MG63 (cell line): ENCODE data around the gene RTP5. TPM values are rescaled to one million over a fixed set of nuclear protein-coding genes. Genes with fewer than 3 reads are reported as not detected.

Experiments
- DNase-seq: peaks from one replicate; pipeline ENCODE4 v3.0.0-alpha.2; 2020
- H3K27me3 ChIP-seq: fragments of 250-450 bp; sonication (Bioruptor Pico); 2 replicates; pipeline ENCODE4 v1.5.1; 2020; ENCODE audit warnings: mild to moderate bottlenecking, moderate library complexity
- H3K36me3 ChIP-seq: fragments of 250-450 bp; sonication (Bioruptor Pico); 2 replicates; pipeline ENCODE4 v1.5.1; 2020; ENCODE audit warnings: mild to moderate bottlenecking, moderate library complexity
- H3K4me3 ChIP-seq: fragments of 250-450 bp; sonication (Bioruptor Pico); 2 replicates; pipeline ENCODE4 v1.5.1; 2020; ENCODE audit warnings: mild to moderate bottlenecking, moderate library complexity
- H3K9me3 ChIP-seq: fragments of 250-450 bp; sonication (Bioruptor Pico); 2 replicates; pipeline ENCODE4 v1.5.1; 2020; ENCODE audit warnings: mild to moderate bottlenecking, moderate library complexity
- total RNA-seq: library from RNA; depleted of rRNA; stranded (reverse); fragments of >200 nt; shearing (Covaris generic); gene quantifications from 2 replicates; pipeline ENCODE4 v1.2.3, GENCODE V29; 2014; ENCODE audit warnings: low replicate concordance

RTP5 gene
- total RNA-seq, 1 experiment from 2014 or later, result not detected

DNA sequence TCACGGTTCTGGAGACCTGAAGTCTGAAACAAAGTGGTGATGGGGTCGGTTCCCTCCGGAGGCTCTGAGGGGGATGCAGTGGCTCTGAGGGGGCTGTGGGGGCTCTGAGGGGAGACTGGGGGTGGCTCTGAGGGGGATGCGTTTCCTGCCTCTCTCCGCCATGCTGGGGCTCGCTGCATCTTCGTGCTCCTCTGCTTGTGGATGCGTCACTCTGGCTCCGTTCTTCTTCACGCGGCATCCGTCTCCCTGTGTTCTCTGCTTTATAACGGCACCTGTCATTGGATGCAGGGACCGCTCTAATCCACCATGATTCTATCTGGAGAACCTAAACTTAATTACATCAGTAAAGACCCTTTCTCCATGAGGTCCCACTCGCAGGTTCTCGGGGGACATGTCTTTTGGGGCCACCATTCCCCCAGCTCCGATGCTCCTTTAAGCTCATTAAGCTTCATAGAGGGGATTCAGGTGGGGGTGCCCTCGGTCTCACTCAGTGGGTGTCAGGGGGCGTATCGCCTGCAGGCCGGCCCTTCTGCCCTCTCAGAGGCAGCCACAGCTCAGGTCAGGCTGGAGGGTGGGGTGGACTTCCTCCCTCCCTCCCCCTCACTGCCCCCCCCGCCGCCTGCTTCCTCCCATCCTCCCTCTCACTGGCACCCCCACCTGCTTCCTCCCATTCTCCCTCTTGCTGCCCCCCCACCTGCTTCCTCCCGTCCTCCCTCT is 18.4 kb downstream of the RTP5 start:
- no peak overlapping the region for H3K4me3 ChIP-seq
- DNase-seq, result no peak
- no peaks in the 10 kb centered on the region for H3K27me3 ChIP-seq
- H3K9me3 ChIP-seq, result no peaks in the 10 kb centered on the region
- H3K36me3 ChIP-seq, result no peaks in the 10 kb centered on the region; the same call in 1 of the 2 replicates

DNA sequence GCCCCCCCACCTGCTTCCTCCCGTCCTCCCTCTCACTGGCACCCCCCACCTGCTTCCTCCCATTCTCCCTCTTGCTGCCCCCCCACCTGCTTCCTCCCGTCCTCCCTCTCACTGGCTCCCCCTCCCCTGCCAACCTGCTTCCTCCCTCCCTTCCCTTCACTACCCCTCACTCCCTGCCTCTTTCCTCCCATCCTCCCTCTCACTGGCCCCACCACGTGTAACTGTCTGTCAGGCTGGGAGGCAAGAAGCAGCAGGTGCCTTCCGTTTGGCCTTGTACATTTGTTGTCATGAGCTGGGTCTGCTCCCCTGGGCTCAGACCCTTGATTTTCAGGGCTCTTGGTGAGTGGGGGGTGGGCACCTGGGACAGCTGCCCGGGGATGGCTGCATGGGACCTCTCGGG is 19.1 kb downstream of the RTP5 start:
- H3K27me3 ChIP-seq, result no peaks in the 10 kb centered on the region

GRCh38 chr2:241890524-241891235 is 21.2 kb downstream of the RTP5 start:
- H3K27me3 ChIP-seq, result no peaks in the 10 kb centered on the region
- no peaks in the 10 kb centered on the region; the same call in 1 of the 2 replicates for H3K36me3 ChIP-seq
- H3K4me3 ChIP-seq, result no peak overlapping the region
- no peaks in the 10 kb centered on the region for H3K9me3 ChIP-seq
- no peak for DNase-seq

More for the DNA sequence above, 19.1 kb downstream of the RTP5 start:
- Histone ChIP-seq H3K9me3 (no peaks in the 10 kb centered on the region), H3K36me3 (no peaks in the 10 kb centered on the region; the same call in 1 of the 2 replicates), H3K4me3 (no peak overlapping the region)
- DNase-seq, result no peak

DNA sequence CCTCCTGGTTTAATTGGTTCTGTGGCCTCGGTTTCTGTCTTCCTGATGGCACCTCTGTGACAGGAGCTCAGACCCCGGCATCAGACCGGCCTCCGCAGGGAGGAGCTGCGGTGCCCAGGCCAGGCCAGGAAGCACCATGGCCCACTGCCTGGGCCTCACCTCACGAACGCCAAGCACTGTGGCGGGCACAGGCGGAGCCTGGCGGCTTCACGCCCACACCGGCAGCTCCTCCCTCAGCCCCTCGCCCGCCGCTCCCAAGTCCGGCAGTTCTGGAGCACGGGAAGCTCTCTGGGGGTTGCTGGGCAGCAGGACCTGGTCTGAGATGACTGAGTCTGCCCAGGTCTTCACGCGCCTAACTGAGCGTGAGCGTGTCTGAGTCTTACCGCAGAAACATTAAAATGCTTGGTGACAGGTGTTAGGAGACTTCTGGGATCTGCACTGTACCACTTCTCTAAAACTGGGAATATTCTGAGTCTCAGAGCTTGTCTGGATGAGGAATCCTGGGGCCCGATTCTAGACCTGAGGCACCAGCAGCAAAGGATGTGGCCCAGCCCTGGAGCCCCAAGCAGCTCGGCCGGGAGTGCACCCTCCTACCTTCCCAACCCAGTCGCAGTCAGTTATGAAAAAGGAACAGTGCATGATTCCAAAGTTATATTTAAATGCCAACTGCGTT is 21.9 kb downstream of the RTP5 start:
- H3K36me3 ChIP-seq, result no peaks in the 10 kb centered on the region; the same call in 1 of the 2 replicates
- no peak overlapping the region for H3K4me3 ChIP-seq
- no peaks in the 10 kb centered on the region for H3K9me3 ChIP-seq
- DNase-seq, result no peak
- H3K27me3 ChIP-seq, result no peaks in the 10 kb centered on the region

- Histone ChIP-seq H3K9me3 (no peaks in the 10 kb centered on the region), H3K4me3 (no peak overlapping the region), H3K27me3 (no peaks in the 10 kb centered on the region), H3K36me3 (no peaks in the 10 kb centered on the region; the same call in 1 of the 2 replicates)
- DNase-seq, result no peak
These were observed 22.4 kb downstream of the RTP5 start for GRCh38 chr2:241891988-241892298.

DNA sequence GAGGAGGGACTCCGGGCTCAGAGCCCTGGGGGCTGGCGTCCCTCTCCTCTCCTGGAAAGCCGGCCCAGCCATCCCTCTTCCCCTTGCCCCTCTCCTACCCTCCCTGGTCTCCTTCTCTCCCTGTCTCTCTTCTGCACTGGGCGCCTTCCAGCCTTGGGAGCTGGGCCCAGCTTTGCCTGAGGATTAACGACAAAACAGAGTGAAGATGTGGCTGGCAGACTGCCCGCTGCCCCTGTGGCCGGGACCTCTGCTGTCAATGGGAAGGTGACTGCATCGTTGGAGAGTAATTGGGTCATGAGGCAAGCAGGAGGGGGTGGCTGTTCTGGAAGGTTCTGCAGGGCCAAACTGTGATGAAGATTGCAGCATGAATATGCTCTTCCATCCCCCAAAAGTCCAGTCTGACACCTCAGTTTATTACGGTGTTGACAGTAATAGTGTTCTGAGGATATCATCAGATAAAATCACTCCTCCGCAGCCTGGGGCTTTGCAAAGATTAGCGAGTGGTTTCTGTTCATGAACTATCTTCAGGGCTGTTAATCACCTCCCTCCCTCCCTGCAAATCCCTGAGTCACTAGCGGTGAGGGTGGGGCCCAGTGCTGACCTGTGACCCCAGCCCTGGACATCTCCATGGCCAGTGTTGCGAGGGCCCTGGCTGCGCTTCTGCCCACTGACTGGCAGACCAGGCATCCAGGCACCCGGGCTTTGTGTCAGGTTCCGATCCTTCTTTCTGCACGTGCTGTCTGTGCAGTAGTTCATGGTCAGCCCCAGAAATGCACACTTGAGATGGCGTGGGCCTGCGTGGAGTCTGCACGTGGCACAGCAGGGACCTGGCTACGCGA is 23.0 kb downstream of the RTP5 start:
- H3K36me3 ChIP-seq, result no peaks in the 10 kb centered on the region; the same call in 1 of the 2 replicates

GRCh38 chr2:241893265-241893664 is 23.7 kb downstream of the RTP5 start:
- H3K9me3 ChIP-seq, result no peaks in the 10 kb centered on the region
- no peaks in the 10 kb centered on the region for H3K27me3 ChIP-seq
- no peak overlapping the region for H3K4me3 ChIP-seq
- no peaks in the 10 kb centered on the region; the same call in 1 of the 2 replicates for H3K36me3 ChIP-seq
- DNase-seq, result no peak

More for the DNA sequence above, 23.0 kb downstream of the RTP5 start:
- Histone ChIP-seq H3K4me3 (no peak overlapping the region), H3K9me3 (no peaks in the 10 kb centered on the region), H3K27me3 (no peaks in the 10 kb centered on the region)
- DNase-seq, result no peak

GRCh38 chr2:241894056-241894641 is 24.6 kb downstream of the RTP5 start:
- Histone ChIP-seq H3K36me3 (no peaks in the 10 kb centered on the region; the same call in 1 of the 2 replicates), H3K4me3 (no peak overlapping the region), H3K9me3 (no peaks in the 10 kb centered on the region), H3K27me3 (no peaks in the 10 kb centered on the region)
- DNase-seq, result no peak

DNA sequence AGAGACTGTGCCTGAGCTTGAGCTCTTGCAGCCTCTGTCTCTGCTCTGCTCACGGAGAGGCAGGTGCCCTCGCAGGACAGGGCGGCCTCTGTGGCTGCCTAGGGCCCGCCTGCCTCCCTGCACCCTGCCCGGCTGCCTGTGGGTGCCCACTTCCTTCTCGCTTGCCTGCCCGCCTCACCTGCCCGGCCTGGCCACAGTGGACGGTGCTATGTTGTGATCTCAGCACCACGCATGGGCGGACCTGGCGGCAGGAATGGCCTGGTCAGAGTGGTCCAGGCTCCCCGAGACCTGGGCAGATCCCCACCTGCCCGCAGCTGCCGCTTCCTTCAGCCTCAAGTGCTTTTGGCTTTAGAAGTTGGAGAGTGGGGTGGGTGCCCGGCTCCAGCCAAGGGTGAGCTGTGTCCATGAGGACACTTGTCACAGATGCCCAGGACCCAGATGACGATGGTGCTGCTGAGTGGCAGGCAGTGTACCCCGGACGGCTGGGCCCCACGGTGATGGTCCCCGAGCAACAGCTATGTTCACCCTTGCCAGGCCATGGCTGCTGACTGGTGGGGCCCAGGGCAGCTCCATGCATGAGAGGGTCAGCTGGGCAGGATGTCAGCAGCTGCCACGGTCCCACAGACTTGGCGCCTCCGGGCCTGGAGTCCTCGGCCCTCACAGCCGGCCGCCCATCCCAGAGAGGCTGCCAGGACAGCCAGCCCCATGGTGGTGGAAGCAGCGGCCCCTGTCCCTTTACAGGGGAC is 25.3 kb downstream of the RTP5 start:
- H3K27me3 ChIP-seq, result no peaks in the 10 kb centered on the region
- no peaks in the 10 kb centered on the region for H3K9me3 ChIP-seq
- no peaks in the 10 kb centered on the region for H3K36me3 ChIP-seq
- DNase-seq, result no peak
- no peak overlapping the region for H3K4me3 ChIP-seq

GRCh38 chr2:241895427-241895711 is 25.8 kb downstream of the RTP5 start:
- H3K27me3 ChIP-seq, result no peaks in the 10 kb centered on the region
- no peak for DNase-seq

DNA sequence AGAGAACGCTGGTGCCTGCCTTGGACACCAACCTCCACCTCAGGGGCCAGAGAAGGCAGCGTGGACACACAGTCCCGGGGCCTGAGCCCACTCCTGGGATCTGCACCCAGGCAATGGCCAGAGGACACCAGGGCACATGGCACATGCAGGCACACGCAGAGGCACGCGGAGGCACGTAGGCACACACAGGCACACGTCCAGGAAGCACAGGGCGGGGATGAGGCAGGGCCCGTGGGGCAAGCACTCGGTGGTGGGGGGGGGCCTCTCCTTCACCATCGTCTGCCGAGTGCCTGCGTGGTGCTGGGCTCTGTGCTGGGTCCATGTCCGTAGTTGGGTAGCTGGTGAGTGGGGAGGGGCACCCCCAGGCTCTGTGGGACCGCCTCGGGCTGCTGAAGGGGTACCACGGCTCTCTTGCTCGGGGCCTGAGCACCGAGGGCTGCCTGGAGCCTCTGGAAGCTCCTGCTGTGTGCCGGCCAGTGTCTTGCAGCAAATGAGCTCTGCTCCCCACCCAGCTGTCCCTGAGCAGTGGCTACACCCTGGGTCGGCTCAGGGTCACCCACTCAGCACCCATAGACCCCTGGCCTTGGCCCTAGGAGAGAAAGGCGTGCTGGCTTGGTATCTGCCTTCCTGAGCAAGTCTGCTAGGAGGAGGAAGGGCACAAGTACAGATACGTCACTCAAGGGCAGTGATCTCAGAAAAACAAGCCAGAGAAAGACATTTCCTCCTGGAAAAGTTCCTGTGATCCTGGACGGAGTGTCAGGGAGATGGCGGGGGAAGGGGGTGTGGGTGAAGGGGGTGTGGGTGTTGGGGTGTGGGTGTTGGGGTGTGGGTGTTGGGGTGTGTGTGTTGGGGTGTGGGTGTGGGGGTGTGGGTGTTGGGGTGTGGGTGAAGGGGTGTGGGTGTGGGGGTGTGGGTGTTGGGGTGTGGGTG is 26.4 kb downstream of the RTP5 start:
- DNase-seq, result no peak
- Histone ChIP-seq H3K4me3 (no peak overlapping the region), H3K27me3 (no peaks in the 10 kb centered on the region), H3K36me3 (no peaks in the 10 kb centered on the region), H3K9me3 (no peaks in the 10 kb centered on the region)

More at GRCh38 chr2:241895427-241895711, 25.8 kb downstream of the RTP5 start:
- H3K4me3 ChIP-seq, result no peak overlapping the region
- no peaks in the 10 kb centered on the region for H3K9me3 ChIP-seq
- H3K36me3 ChIP-seq, result no peaks in the 10 kb centered on the region

DNA sequence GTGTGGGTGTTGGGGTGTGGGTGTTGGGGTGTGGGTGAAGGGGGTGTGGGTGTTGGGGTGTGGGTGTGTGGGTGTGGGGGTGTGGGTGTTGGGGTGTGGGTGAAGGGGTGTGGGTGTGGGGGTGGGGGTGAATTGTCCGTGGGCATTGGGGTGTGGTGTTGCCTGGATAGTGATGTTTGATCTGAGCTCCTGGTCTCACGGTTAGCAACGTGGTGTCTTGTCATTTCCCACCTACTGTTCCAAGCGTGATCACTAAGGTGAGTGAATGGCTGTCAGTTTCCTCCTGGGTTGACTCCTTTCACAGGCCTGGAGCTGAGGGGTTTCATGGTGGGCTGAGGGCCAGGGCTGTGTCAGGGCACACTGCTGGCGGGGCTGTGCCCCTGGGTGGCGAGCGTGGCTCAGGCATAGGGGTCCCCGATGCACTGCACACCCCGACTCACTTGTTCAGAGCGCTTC is 27.2 kb downstream of the RTP5 start:
- no peaks in the 10 kb centered on the region for H3K27me3 ChIP-seq
- H3K4me3 ChIP-seq, result no peak overlapping the region
- no peak for DNase-seq
- no peaks in the 10 kb centered on the region for H3K36me3 ChIP-seq
- no peaks in the 10 kb centered on the region for H3K9me3 ChIP-seq

DNA sequence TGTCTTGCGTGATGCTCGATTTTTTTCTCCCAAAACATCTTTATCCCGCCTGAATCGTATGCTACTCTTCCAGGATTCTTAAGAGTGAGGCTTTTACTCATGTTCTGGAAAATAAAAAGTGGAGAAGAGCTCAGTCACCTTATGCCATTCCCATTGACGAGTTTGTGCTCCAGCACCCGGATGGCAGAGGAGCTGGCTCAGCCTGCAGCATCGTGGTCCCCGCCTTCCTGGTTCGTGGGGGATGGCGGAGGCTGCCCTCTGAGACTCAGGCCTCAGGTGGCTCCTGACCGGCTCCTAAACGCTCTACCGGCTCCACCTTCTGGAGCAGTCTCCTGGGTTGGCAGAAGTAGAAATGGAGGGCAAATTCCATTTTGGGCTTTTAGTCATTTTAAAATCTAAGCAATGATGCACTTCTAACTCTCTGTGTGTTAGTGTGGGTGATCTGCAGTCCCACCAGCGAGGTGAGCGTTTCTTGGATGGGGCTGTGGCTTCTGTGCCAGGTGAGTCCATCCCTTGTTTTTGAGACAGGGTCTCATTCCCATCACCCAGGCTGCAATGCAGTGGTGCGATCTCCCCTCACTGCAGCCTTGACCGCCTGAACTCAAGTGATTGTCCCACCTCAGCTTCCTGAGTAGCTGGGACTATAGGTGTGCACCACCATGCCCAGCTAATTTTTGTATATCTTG is 27.8 kb downstream of the RTP5 start:
- H3K36me3 ChIP-seq, result no peaks in the 10 kb centered on the region
- H3K9me3 ChIP-seq, result no peaks in the 10 kb centered on the region
- no peak overlapping the region for H3K4me3 ChIP-seq
- DNase-seq, result no peak
- H3K27me3 ChIP-seq, result no peaks in the 10 kb centered on the region

GRCh38 chr2:241898463-241899270 is 29.1 kb downstream of the RTP5 start:
- no peaks in the 10 kb centered on the region for H3K9me3 ChIP-seq
- no peak overlapping the region for H3K4me3 ChIP-seq
- no peaks in the 10 kb centered on the region for H3K36me3 ChIP-seq
- H3K27me3 ChIP-seq, result no peaks in the 10 kb centered on the region
- DNase-seq, result no peak
